HG03064 (cell line): ENCODE measurements around the gene TAOK3.

Experiments used
- ATAC-seq: cut with Tn5 transposase; IDR thresholded peaks from one replicate; pipeline ENCODE4 v1.9.1; 2021; ENCODE audit warnings: low read depth; ENCODE audit not compliant: unreplicated experiment

The TAOK3 gene

GRCh38 chr12:118237052-118237665, 135.5 kb downstream of the TAOK3 start:
- peak; percentile 88 for ATAC-seq

- ATAC-seq: no peak
Observed at GRCh38 chr12:118220702-118221101, 152.0 kb downstream of the TAOK3 start.

- no peak for ATAC-seq
Observed at GRCh38 chr12:118219772-118220171, 152.9 kb downstream of the TAOK3 start.

GRCh38 chr12:118219106-118219505, 153.6 kb downstream of the TAOK3 start:
- ATAC-seq: no peak

GRCh38 chr12:118213452-118213851, 159.3 kb downstream of the TAOK3 start:
- ATAC-seq: no peak

- ATAC-seq: no peak
Observed at GRCh38 chr12:118212606-118213005, 160.1 kb downstream of the TAOK3 start.

- ATAC-seq: no peak
Observed at GRCh38 chr12:118206107-118206412, 166.6 kb downstream of the TAOK3 start.

- no peak for ATAC-seq
Observed at GRCh38 chr12:118193958-118194357, 178.7 kb downstream of the TAOK3 start.

- no peak for ATAC-seq
Observed at GRCh38 chr12:118193477-118193876, 179.2 kb downstream of the TAOK3 start.

- ATAC-seq: no peak
Observed at GRCh38 chr12:118190266-118190665, 182.4 kb downstream of the TAOK3 start.

GRCh38 chr12:118189741-118190191, 182.9 kb downstream of the TAOK3 start:
- ATAC-seq: no peak

GRCh38 chr12:118188690-118189371, 183.9 kb downstream of the TAOK3 start:
- ATAC-seq: no peak

- no peak for ATAC-seq
Observed at GRCh38 chr12:118187751-118188435, 184.8 kb downstream of the TAOK3 start.

- no peak for ATAC-seq
Observed at GRCh38 chr12:118185602-118186397, 186.9 kb downstream of the TAOK3 start.

GRCh38 chr12:118183711-118184110, 189.0 kb downstream of the TAOK3 start:
- ATAC-seq: no peak

- peak; percentile 69 for ATAC-seq
Observed at GRCh38 chr12:118183155-118183554, 189.6 kb downstream of the TAOK3 start.

GRCh38 chr12:118175823-118176447, 196.8 kb downstream of the TAOK3 start:
- no peak for ATAC-seq

- ATAC-seq: peak; percentile 98
Observed at GRCh38 chr12:118166946-118167345, 205.8 kb downstream of the TAOK3 start.

- no peak for ATAC-seq
Observed at GRCh38 chr12:118164798-118165486, 207.8 kb downstream of the TAOK3 start.

GRCh38 chr12:118160536-118160935, 212.2 kb downstream of the TAOK3 start:
- ATAC-seq: no peak
